CD4-positive, alpha-beta T cell treated with Interleukin-4 for 4 hours (primary cell): ENCODE results near the gene NTNG1.
"Not testable (repeated sequence)": the region's sequence is repeated elsewhere in the genome, so short reads cannot be mapped to it uniquely, and the experiment has no call there.

Experiments used
- DNase-seq: peaks from one replicate; pipeline ENCODE4 v3.0.0-alpha.2; 2020

NTNG1 gene

GRCh38 chr1:107140703-107141490, at the start of gene NTNG1:
Gene NTNG1 (plus strand): TSS chr1:107141039.
- no peak for DNase-seq

GRCh38 chr1:107091418-107091817, 49.4 kb upstream of the NTNG1 start:
- DNase-seq = no peak

GRCh38 chr1:107093395-107093794, 47.4 kb upstream of the NTNG1 start:
- DNase-seq = not testable (repeated sequence)

GRCh38 chr1:107095647-107096046, 45.2 kb upstream of the NTNG1 start:
- no peak for DNase-seq

GRCh38 chr1:107096690-107097089, 44.1 kb upstream of the NTNG1 start:
- no peak for DNase-seq

GRCh38 chr1:107098961-107099360, 41.9 kb upstream of the NTNG1 start:
- no peak for DNase-seq

- no peak for DNase-seq
These were observed 40.4 kb upstream of the NTNG1 start for GRCh38 chr1:107100331-107100984.

GRCh38 chr1:107105914-107106313, 34.9 kb upstream of the NTNG1 start:
- no peak for DNase-seq

GRCh38 chr1:107110326-107110725, 30.5 kb upstream of the NTNG1 start:
- no peak for DNase-seq

GRCh38 chr1:107116306-107116790, 24.5 kb upstream of the NTNG1 start:
- no peak for DNase-seq

- DNase-seq = no peak
These were observed 18.6 kb upstream of the NTNG1 start for GRCh38 chr1:107122225-107122624.

- DNase-seq = no peak
These were observed 17.1 kb upstream of the NTNG1 start for GRCh38 chr1:107123741-107124140.

GRCh38 chr1:107124694-107125093, 16.1 kb upstream of the NTNG1 start:
- DNase-seq = no peak

GRCh38 chr1:107132195-107132594, 8.6 kb upstream of the NTNG1 start:
- no peak for DNase-seq

- DNase-seq = no peak
These were observed 8.1 kb upstream of the NTNG1 start for GRCh38 chr1:107132780-107133179.

GRCh38 chr1:107135463-107135862, 5.4 kb upstream of the NTNG1 start:
- DNase-seq = no peak

GRCh38 chr1:107138166-107138565, 2.7 kb upstream of the NTNG1 start:
- no peak for DNase-seq

GRCh38 chr1:107138767-107139445, 1.9 kb upstream of the NTNG1 start:
- DNase-seq = no peak

GRCh38 chr1:107139833-107140702, 771 bp upstream of the NTNG1 start:
- DNase-seq = no peak

GRCh38 chr1:107141491-107142126, 770 bp downstream of the NTNG1 start:
- no peak for DNase-seq

GRCh38 chr1:107142140-107142542, 1.3 kb downstream of the NTNG1 start:
- DNase-seq = peak; percentile 4

GRCh38 chr1:107142666-107143065, 1.8 kb downstream of the NTNG1 start:
- DNase-seq = no peak
